CD4-positive, alpha-beta memory T cell (primary cell): ENCODE data around the gene GPR137C. TPM values are rescaled to one million over a fixed set of nuclear protein-coding genes. Genes with fewer than 3 reads are reported as not detected.
"Not testable (repeated sequence)": the region's sequence is repeated elsewhere in the genome, so short reads cannot be mapped to it uniquely, and the experiment has no call there.

Experiments
- CTCF ChIA-PET: fragments of 350-600 bp; sonication (Branson Sonifier 250); formaldehyde crosslinking; loops from one replicate; lab custom pipeline; 2021; ENCODE audit warnings: inconsistent platforms; ENCODE audit not compliant: partially characterized antibody; lab: Charles Lee
- POLR2A ChIA-PET: fragments of 350-600 bp; sonication (Branson Sonifier 250); formaldehyde crosslinking; loops from one replicate; lab custom pipeline; 2021; ENCODE audit not compliant: partially characterized antibody; lab: Charles Lee
- DNase-seq, 5 donors: peaks; one replicate each; pipeline versions ENCODE4 v3.0.0 to v3.0.0-alpha.2; 2020 to 2022; ENCODE audit warnings: mixed read lengths in 1 of 5
- H3K27ac ChIP-seq: one replicate; pipeline ENCODE4 v1.7.0; 2013; ENCODE audit warnings: low read depth, low read length
- H3K27me3 ChIP-seq: 2 replicates; pipeline ENCODE4 v1.7.0; 2013; ENCODE audit warnings: mild to moderate bottlenecking, low read length, moderate library complexity; ENCODE audit not compliant: insufficient read depth
- H3K36me3 ChIP-seq: 2 replicates; pipeline ENCODE4 v1.7.0; 2013; ENCODE audit warnings: mild to moderate bottlenecking, low read length, moderate library complexity; ENCODE audit not compliant: insufficient read depth
- H3K4me1 ChIP-seq: 2 replicates; pipeline ENCODE4 v1.7.0; 2013; ENCODE audit warnings: mild to moderate bottlenecking, low read length, moderate library complexity; ENCODE audit not compliant: insufficient read depth
- H3K4me3 ChIP-seq, 2 donors: one replicate each; pipeline ENCODE4 v1.7.0; 2013; ENCODE audit warnings: low read length in 2 of 2, mild to moderate bottlenecking in 1 of 2
- H3K9me3 ChIP-seq, 2 donors: one replicate each; pipeline ENCODE4 v1.7.0; 2013; ENCODE audit warnings: low read length in 2 of 2, control low read depth in 1 of 2; ENCODE audit not compliant: control insufficient read depth in 1 of 2
- H3K27ac Mint-ChIP-seq, 7 donors: one replicate each; pipeline ENCODE4 v1.8.0; 2020 to 2021; ENCODE audit warnings: mixed read lengths in 7 of 7, mild to moderate bottlenecking in 6 of 7, inconsistent platforms in 3 of 7, moderate library complexity in 3 of 7
- H3K27me3 Mint-ChIP-seq, 2 donors: one replicate each; pipeline ENCODE4 v1.8.0; 2020 to 2021; ENCODE audit warnings: mixed read lengths in 2 of 2
- H3K36me3 Mint-ChIP-seq, 2 donors: one replicate each; pipeline ENCODE4 v1.8.0; 2020 to 2021; ENCODE audit warnings: mixed read lengths in 2 of 2, inconsistent platforms in 1 of 2, mild to moderate bottlenecking in 1 of 2
- H3K4me1 Mint-ChIP-seq, 4 donors: one replicate each; pipeline ENCODE4 v1.8.0; 2020 to 2021; ENCODE audit warnings: mixed read lengths in 4 of 4, mild to moderate bottlenecking in 1 of 4
- H3K4me3 Mint-ChIP-seq, 8 donors: one replicate each; pipeline ENCODE4 v1.8.0; 2020 to 2021; ENCODE audit warnings: mixed read lengths in 8 of 8, mild to moderate bottlenecking in 7 of 8, moderate library complexity in 6 of 8, inconsistent platforms in 3 of 8
- H3K9me3 Mint-ChIP-seq, 8 donors: one replicate each; pipeline ENCODE4 v1.8.0; 2020 to 2021; ENCODE audit warnings: mixed read lengths in 8 of 8, mild to moderate bottlenecking in 5 of 8, inconsistent platforms in 3 of 8, moderate library complexity in 1 of 8
- intact Hi-C: fragments of 100-400 bp; cut with micrococcal nuclease; formaldehyde crosslinking; loops from one replicate; pipeline ENCODE4 v1.15.1; 2023
- polyA plus RNA-seq, 2 donors: library from polyadenylated mRNA; unstranded; fragments of 300-500 nt; fragmentation: Illumina TruSeq; gene quantifications; one replicate each; pipeline ENCODE4 v1.2.3, GENCODE V29; 2021
- total RNA-seq, 2 experiments: library from RNA; stranded (reverse); gene quantifications; one replicate each; pipeline ENCODE4 v1.2.3, GENCODE V29; 2021

GPR137C gene
- total and polyA plus RNA-seq, 4 experiments from 2014 or later = 0.20 TPM; not detected in 3

DNA sequence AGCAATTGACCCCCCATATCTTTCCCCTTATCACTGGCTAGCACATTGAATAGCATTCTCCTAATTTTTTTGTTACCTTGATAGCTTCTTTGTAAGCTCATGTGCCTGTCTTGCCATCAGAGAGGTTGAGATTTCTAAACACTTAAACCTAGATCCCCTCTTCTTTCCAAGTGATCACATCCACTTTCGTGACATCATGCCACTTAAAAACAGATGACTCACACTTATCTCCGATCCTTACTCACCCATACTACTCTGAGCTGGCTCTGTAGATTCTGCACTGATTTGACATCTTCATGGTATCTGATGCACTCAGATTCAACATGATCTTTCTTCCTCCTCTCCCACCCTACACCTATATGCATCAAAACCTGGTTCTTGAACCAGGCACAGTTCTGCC, 10.5 kb downstream of the GPR137C start:
- CTCF ChIA-PET = interaction anchor here (1.0 to 1.4 kb wide), 2 partner anchors 9 to 11 kb away, joined by 3 to 5 read pairs; partner anchors contain the start of genes GPR137C and TXNDC16
- H3K4me1 Mint-ChIP-seq = no peaks in the 10 kb centered on the region

DNA sequence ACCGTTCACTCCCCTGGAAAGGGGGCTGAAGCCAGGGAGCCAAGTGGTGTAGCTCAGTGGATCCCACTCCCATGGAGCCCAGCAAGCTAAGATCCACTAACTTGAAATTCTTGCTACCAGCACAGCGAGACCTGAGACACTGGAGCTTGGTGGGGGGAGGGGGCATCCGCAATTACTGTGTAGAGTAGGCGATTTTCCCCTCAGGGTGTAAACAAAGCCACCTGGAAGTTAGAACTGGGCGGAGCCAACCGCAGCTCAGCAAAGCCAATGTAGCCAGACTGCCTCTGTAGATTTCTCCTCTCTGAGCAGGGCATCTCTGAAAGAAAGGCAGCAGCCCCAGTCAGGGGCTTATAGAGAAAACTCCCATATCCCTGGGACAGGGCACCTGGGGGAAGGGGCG, 15.8 kb downstream of the GPR137C start:
- H3K27ac ChIP-seq, H3K9me3 ChIP-seq, POLR2A ChIA-PET, H3K4me1 ChIP-seq, H3K36me3 ChIP-seq, H3K4me3 ChIP-seq, H3K27ac Mint-ChIP-seq, H3K4me3 Mint-ChIP-seq, intact Hi-C loops, H3K4me1 Mint-ChIP-seq, DNase-seq, H3K27me3 ChIP-seq: not testable (repeated sequence)
- CTCF ChIA-PET = interaction anchor here (1.3 kb wide), 1 partner anchor 10 kb away, joined by 3 read pairs; no protein-coding TSS in a partner anchor
- H3K9me3 Mint-ChIP-seq = peaks cover 7 to 44% (median 41%) of the 10 kb centered on the region in 8 donors
- H3K36me3 Mint-ChIP-seq = peaks cover 14 to 20% of the 10 kb centered on the region in 2 donors
- H3K27me3 Mint-ChIP-seq = peaks cover 9 to 15% of the 10 kb centered on the region in 2 donors

More for the DNA sequence above, 10.5 kb downstream of the GPR137C start:
- Histone ChIP-seq H3K4me1 (no peaks in the 10 kb centered on the region), H3K36me3 (no peaks in the 10 kb centered on the region), H3K9me3 (no peaks in the 10 kb centered on the region), H3K27ac (no peak overlapping the region), H3K4me3 (no peak overlapping the region), H3K27me3 (no peaks in the 10 kb centered on the region)
- H3K27me3 Mint-ChIP-seq = peaks cover 5 to 6% of the 10 kb centered on the region in 2 donors
- intact Hi-C loops = no loop called here
- peaks cover 0 to 4% (median 0%) of the 10 kb centered on the region in 8 donors for H3K9me3 Mint-ChIP-seq
- no peak for DNase-seq
- no peaks in the 10 kb centered on the region for H3K36me3 Mint-ChIP-seq
- POLR2A ChIA-PET = interaction anchor here (1.9 kb wide), 1 partner anchor 11 kb away, joined by 7 read pairs; the partner anchor contains the start of genes GPR137C and TXNDC16
- H3K27ac Mint-ChIP-seq = no peak overlapping the region
- no peak overlapping the region for H3K4me3 Mint-ChIP-seq

DNA sequence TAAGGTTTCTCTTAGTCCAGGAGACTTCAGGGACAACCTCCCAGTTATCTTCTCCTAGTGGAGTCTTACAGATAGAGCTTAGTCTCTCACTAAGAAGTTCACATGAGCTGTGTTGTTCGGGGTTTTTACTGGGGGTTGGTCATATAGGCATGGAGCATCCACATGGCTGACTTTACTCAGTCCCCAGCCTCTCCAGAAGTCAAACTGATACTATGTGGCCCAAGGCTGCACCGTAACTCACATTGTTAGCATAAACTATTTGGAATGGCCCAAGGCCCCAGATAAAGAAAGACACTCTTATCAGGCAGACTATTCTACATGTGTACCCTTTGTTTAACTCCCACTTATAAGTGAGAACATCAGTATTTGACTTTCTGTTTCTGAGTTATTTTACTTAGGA, 23.2 kb downstream of the GPR137C start:
- peaks cover 7 to 33% (median 28%) of the 10 kb centered on the region in 8 donors for H3K9me3 Mint-ChIP-seq
- H3K27me3 Mint-ChIP-seq = peaks cover 5% of the 10 kb centered on the region in 2 donors
- H3K27me3 ChIP-seq = no peaks in the 10 kb centered on the region
- H3K4me1 ChIP-seq = no peaks in the 10 kb centered on the region
- H3K27ac ChIP-seq = no peak overlapping the region
- no peak overlapping the region for H3K4me3 Mint-ChIP-seq
- DNase-seq = no peak
- H3K4me1 Mint-ChIP-seq = no peaks in the 10 kb centered on the region
- POLR2A ChIA-PET = no interaction called here
- H3K36me3 Mint-ChIP-seq = peaks cover 3 to 17% of the 10 kb centered on the region in 2 donors
- H3K9me3 ChIP-seq = no peaks in the 10 kb centered on the region
- no peaks in the 10 kb centered on the region for H3K36me3 ChIP-seq
- no peak overlapping the region for H3K4me3 ChIP-seq
- CTCF ChIA-PET = no interaction called here
- H3K27ac Mint-ChIP-seq = no peak overlapping the region
- intact Hi-C loops = no loop called here

DNA sequence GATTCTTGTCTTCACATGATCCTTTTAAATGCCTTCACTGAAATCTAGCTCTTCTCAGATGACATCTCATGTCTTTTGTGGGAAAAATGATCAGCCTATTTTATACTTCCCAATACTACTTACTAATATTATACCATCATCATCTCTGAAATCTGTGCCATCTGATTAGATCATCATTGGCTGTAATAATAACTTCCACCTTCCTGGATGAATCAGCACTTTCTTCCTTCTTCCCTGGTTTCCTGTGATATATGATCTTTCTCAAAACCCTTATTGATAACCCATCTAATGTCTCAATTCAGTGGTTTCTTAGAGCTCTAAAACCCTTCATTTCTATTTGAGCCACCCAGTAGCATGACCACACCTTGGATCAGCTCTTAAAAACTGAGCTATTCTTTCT, 30.9 kb downstream of the GPR137C start:
- Mint-ChIP-seq H3K27ac (no peak overlapping the region), H3K4me3 (no peak overlapping the region), H3K27me3 (peaks cover 4 to 6% of the 10 kb centered on the region in 2 donors), H3K4me1 (no peaks in the 10 kb centered on the region), H3K36me3 (no peaks in the 10 kb centered on the region), H3K9me3 (no peaks in the 10 kb centered on the region)
- Histone ChIP-seq H3K27ac (no peak overlapping the region), H3K36me3 (no peaks in the 10 kb centered on the region), H3K4me1 (no peaks in the 10 kb centered on the region), H3K9me3 (no peaks in the 10 kb centered on the region), H3K27me3 (no peaks in the 10 kb centered on the region), H3K4me3 (no peak overlapping the region)
- DNase-seq = no peak
- ChIA-PET POLR2A (no interaction called here), CTCF (interaction anchor here (1.1 kb wide), 1 partner anchor 10 kb away, joined by 3 read pairs; no protein-coding TSS in a partner anchor)
- intact Hi-C loops = no loop called here

DNA sequence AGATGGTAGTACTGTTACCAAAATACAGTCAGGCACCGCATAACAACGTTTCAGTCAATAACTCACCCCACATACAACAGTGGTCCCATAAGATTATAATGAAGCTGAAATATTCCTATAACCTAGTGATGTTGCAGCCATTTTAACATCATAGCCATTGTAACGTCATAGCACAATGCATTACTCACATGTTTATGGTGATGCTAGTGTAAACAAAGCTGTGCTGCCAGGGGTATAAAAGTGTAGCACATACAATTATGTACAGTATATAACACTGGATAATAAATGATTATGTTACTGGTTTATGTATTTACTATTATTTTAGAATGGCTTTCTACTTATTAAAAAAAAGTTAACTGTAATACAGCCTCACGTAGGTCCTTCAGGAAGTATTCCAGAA, 37.0 kb downstream of the GPR137C start:
- Histone ChIP-seq H3K4me1 (no peaks in the 10 kb centered on the region), H3K27me3 (no peaks in the 10 kb centered on the region), H3K9me3 (no peaks in the 10 kb centered on the region), H3K27ac (no peak overlapping the region), H3K36me3 (no peaks in the 10 kb centered on the region), H3K4me3 (no peak overlapping the region)
- ChIA-PET POLR2A (no interaction called here), CTCF (interaction anchor here (0.8 kb wide), 1 partner anchor 10 kb away, joined by 3 read pairs; no protein-coding TSS in a partner anchor)
- Mint-ChIP-seq H3K36me3 (no peaks in the 10 kb centered on the region), H3K27me3 (peaks cover 4 to 8% of the 10 kb centered on the region in 2 donors), H3K4me1 (no peaks in the 10 kb centered on the region), H3K9me3 (peaks cover 2 to 12% (median 7%) of the 10 kb centered on the region in 8 donors), H3K4me3 (no peak overlapping the region), H3K27ac (no peak overlapping the region)
- no peak for DNase-seq
- intact Hi-C loops = no loop called here

DNA sequence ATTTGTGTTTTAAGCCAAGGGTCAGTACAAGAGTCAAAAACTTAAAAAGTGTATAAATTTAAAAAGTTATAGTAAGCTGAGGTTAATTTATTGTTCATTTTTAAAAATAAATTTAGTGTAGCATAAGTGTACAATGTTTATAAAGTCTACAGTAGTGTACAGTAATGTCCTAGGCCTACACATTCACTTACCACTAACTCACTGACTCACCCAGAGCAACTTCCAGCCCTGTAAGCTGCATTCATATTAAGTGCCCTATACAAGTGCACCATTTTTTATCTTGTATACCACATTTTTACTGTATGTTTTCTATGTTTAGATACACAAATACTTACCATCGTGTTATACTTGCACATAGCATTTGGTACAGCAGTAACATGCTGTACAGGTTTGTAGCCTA, 37.7 kb downstream of the GPR137C start:
- no peaks in the 10 kb centered on the region for H3K9me3 ChIP-seq
- Mint-ChIP-seq H3K27ac (no peak overlapping the region), H3K4me1 (no peaks in the 10 kb centered on the region), H3K27me3 (peaks cover 2 to 6% of the 10 kb centered on the region in 2 donors), H3K4me3 (no peak overlapping the region), H3K36me3 (peaks cover 0 to 3% of the 10 kb centered on the region in 2 donors), H3K9me3 (peaks cover 2 to 17% (median 11%) of the 10 kb centered on the region in 8 donors)
- no peak overlapping the region for H3K4me3 ChIP-seq
- ChIA-PET CTCF (interaction anchor here (0.8 kb wide), 1 partner anchor 10 kb away, joined by 3 read pairs; no protein-coding TSS in a partner anchor), POLR2A (no interaction called here)
- H3K27me3 ChIP-seq = no peaks in the 10 kb centered on the region
- intact Hi-C loops = no loop called here
- H3K36me3 ChIP-seq = no peaks in the 10 kb centered on the region
- no peak overlapping the region for H3K27ac ChIP-seq
- no peaks in the 10 kb centered on the region for H3K4me1 ChIP-seq
- DNase-seq = no peak

DNA sequence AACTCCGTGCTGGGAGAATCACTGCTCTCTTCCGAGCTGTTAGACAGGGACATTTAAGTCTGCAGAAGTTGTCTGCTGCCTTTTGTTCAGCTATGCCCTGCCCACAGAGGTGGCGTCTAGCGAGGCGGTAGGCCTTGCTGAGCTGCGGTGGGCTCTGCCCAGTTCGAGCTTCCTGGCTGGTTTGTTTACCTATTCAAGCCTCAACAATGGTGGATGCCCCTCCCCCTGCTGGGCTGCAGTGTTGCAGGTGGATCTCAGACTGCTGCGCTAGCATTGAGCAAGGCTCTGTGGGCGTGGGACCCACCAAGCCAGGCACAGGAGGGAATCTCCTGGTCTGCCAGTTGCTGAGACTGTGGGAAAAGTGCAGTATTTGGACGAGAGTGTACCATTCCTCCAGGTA, 43.7 kb downstream of the GPR137C start:
- CTCF ChIA-PET = no interaction called here

More for the DNA sequence above, 43.7 kb downstream of the GPR137C start:
- Histone ChIP-seq H3K27me3 (no peaks in the 10 kb centered on the region), H3K9me3 (no peaks in the 10 kb centered on the region), H3K4me1 (no peaks in the 10 kb centered on the region), H3K4me3 (no peak overlapping the region), H3K27ac (no peak overlapping the region), H3K36me3 (no peaks in the 10 kb centered on the region)
- peaks cover 4 to 25% (median 16%) of the 10 kb centered on the region in 8 donors for H3K9me3 Mint-ChIP-seq
- peaks cover 0 to 3% of the 10 kb centered on the region in 2 donors for H3K27me3 Mint-ChIP-seq
- POLR2A ChIA-PET = no interaction called here
- peaks cover 0 to 5% of the 10 kb centered on the region in 2 donors for H3K36me3 Mint-ChIP-seq
- no peaks in the 10 kb centered on the region for H3K4me1 Mint-ChIP-seq
- no peak overlapping the region for H3K4me3 Mint-ChIP-seq
- H3K27ac Mint-ChIP-seq = no peak overlapping the region
- intact Hi-C loops = no loop called here
- no peak for DNase-seq
